Kidney (tissue), 14 donors: Measurements from ENCODE around the gene ALCAM. TPM values are rescaled to one million over a fixed set of nuclear protein-coding genes. Genes with fewer than 3 reads are reported as not detected.

Experiments used
- DNase-seq, 5 donors: peaks; one replicate each; pipeline ENCODE4 v3.0.0-alpha.2; 2013 to 2020
- FAIRE-seq: peaks from 2 replicates; lab custom pipeline; 2012; peaks lifted over from hg19 to GRCh38; lab: Jason Lieb, UNC
- H3K27ac ChIP-seq, 2 donors: one replicate each; pipeline ENCODE4 v1.7.0; 2013; ENCODE audit warnings: low read depth in 2 of 2, low read length in 2 of 2, inconsistent platforms in 1 of 2
- H3K27me3 ChIP-seq: one replicate; pipeline ENCODE4 v1.7.1; 2013; ENCODE audit warnings: low read length, inconsistent platforms; ENCODE audit not compliant: control insufficient read depth, insufficient read depth
- H3K36me3 ChIP-seq, 3 donors: one replicate each; pipeline versions ENCODE4 v1.7.0 to v1.7.1; 2013; ENCODE audit warnings: low read length in 3 of 3, control low read depth in 1 of 3, inconsistent platforms in 1 of 3; ENCODE audit not compliant: insufficient read depth in 3 of 3, control insufficient read depth in 2 of 3
- H3K4me1 ChIP-seq, 3 donors: one replicate each; pipeline versions ENCODE4 v1.7.0 to v1.7.1; 2013; ENCODE audit warnings: low read length in 3 of 3, inconsistent platforms in 1 of 3, low read depth in 1 of 3; ENCODE audit not compliant: control insufficient read depth in 2 of 3, insufficient read depth in 2 of 3
- H3K4me3 ChIP-seq, 3 donors: one replicate each; pipeline versions ENCODE4 v1.7.0 to v1.8.1; 2013; ENCODE audit warnings: low read length in 3 of 3, control low read depth in 1 of 3, inconsistent platforms in 1 of 3
- H3K9ac ChIP-seq, 3 donors: one replicate each; pipeline versions ENCODE4 v1.7.0 to v1.7.1; 2013; ENCODE audit warnings: low read length in 3 of 3, control low read depth in 1 of 3, inconsistent platforms in 1 of 3
- H3K9me3 ChIP-seq, 3 donors: one replicate each; pipeline versions ENCODE4 v1.7.0 to v1.7.1; 2013; ENCODE audit warnings: low read length in 3 of 3, control low read depth in 1 of 3, inconsistent platforms in 1 of 3; ENCODE audit not compliant: control insufficient read depth in 2 of 3, insufficient read depth in 1 of 3
- intact Hi-C: fragments of 100-400 bp; cut with DNase I; formaldehyde crosslinking; loops from one replicate; pipeline ENCODE4 v1.11.1; 2022
- polyA plus RNA-seq: library from polyadenylated mRNA; stranded (reverse); fragments of 350-450 nt; fragmentation: Illumina TruSeq; extraction: RNeasy Lipid Tissue Mini Kit (QIAGEN cat#74804); gene quantifications from one replicate; pipeline ENCODE4 v1.2.3, GENCODE V29; 2014; ENCODE audit warnings: low read depth, low replicate concordance; ENCODE audit not compliant: insufficient read depth
- total RNA-seq: library from RNA; stranded (reverse); fragmentation: NEBNext Ultra II Directional; extraction: Animal tissue kit (Norgen Biotek cat#: 25700); gene quantifications from one replicate; pipeline ENCODE4 v1.2.1, GENCODE V29; 2021
- TF ChIP-seq, protein P1 (sequence below): IDR thresholded peaks from 3 replicates; pipeline ENCODE4 v1.5.1; 2012; ENCODE audit warnings: mild to moderate bottlenecking, moderate library complexity, borderline replicate concordance; ENCODE audit not compliant: insufficient read depth; ENCODE audit errors: extremely low read depth
- donor health status: control.
- donor health status: control.
- donor health status: control.
- donor health status: control.
- donor health status: control.
- donor health status: DM: yes; HTN: yes; CAD: no.
- donor health status: Normal renal cell carcinoma (clear cell type).

ALCAM gene
- total and polyA plus RNA-seq, 2 donors from 2014 or later = 15.1 to 36.4 TPM

DNA sequence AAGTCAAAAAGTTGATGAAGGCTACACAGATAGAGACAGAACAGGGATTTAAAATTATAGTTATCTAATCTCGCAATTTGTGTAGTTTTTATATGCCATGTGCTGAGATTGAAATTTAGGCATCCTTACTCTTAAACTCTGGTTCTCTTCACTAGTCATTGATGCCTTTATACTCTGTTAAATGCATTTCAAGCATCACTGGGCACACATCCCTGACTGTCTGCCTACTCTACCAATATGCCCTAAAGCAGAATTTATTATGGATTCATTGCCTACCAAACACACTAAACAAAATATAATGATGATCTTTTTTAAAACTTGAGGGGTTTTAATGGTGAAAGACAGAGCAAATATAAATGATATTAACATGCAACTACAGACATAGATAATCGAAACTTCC lies 10.3 kb upstream of the ALCAM start:
- Histone ChIP-seq H3K4me1 (no peaks in the 10 kb centered on the region), H3K27me3 (no peaks in the 10 kb centered on the region), H3K27ac (no peak overlapping the region), H3K9me3 (no peaks in the 10 kb centered on the region), H3K4me3 (no peak overlapping the region), H3K9ac (no peak overlapping the region), H3K36me3 (no peaks in the 10 kb centered on the region)
- FAIRE-seq (no peak), DNase-seq (no peak)
- intact Hi-C loops = no loop called here
- TF ChIP-seq, protein P1, sequence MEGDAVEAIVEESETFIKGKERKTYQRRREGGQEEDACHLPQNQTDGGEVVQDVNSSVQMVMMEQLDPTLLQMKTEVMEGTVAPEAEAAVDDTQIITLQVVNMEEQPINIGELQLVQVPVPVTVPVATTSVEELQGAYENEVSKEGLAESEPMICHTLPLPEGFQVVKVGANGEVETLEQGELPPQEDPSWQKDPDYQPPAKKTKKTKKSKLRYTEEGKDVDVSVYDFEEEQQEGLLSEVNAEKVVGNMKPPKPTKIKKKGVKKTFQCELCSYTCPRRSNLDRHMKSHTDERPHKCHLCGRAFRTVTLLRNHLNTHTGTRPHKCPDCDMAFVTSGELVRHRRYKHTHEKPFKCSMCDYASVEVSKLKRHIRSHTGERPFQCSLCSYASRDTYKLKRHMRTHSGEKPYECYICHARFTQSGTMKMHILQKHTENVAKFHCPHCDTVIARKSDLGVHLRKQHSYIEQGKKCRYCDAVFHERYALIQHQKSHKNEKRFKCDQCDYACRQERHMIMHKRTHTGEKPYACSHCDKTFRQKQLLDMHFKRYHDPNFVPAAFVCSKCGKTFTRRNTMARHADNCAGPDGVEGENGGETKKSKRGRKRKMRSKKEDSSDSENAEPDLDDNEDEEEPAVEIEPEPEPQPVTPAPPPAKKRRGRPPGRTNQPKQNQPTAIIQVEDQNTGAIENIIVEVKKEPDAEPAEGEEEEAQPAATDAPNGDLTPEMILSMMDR = no peak

DNA sequence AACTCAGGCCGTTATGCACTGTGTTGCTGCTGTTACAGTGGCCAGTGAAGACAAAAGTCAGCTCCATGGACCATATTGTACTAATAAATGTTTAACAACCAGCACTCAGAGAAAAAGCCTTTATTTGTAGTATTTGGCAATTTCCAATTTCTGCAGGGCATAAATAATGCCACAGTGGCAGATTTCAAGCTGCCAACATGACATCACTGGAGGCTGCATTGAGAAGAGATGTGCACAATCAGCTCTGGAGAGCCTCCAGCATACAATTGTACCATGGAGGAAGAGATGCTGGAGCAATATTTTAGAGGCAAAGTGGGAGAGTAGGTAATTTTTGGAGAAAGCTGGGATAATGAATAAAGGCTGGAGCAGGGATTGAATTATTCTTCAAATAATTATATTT lies 9.7 kb upstream of the ALCAM start:
- intact Hi-C loops = no loop called here
- TF ChIP-seq, protein P1 = no peak
- no peak for DNase-seq
- no peaks in the 10 kb centered on the region for H3K4me1 ChIP-seq
- no peaks in the 10 kb centered on the region for H3K9me3 ChIP-seq
- no peak overlapping the region for H3K9ac ChIP-seq
- FAIRE-seq = no peak
- H3K27ac ChIP-seq = no peak overlapping the region
- no peaks in the 10 kb centered on the region for H3K27me3 ChIP-seq
- H3K36me3 ChIP-seq = no peaks in the 10 kb centered on the region
- H3K4me3 ChIP-seq = no peak overlapping the region

DNA sequence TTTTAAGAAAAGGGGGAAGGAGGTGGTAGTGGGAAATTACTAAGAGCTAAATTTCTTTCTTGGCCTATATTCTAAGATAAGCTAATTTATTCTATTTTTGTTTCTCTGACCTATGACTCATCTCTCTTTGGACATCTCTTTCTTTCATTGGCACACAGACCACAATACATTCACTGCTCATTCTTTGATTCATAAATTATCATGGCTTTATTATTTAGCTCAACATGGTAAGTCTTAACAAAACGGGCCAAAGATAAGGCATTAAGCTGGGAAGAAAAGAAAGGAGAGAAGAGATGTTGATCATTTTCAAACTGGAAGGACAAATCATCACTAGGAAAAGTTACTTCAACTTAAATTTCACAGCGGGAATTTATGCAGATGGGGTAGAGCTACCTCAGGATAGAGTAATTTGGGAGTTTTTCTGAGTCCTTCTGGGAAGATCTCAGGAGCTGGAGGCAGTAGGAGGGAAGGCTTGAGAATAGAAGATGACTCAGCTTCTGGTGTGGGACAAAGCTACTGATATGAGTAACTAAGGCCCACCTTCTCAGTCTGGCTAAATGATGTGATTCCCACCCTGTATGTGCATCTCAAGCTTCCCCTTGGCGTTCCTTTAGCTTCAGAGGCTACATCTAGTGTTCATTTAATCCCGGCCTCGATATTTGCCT lies 7.5 kb upstream of the ALCAM start:
- Histone ChIP-seq H3K9me3 (no peaks in the 10 kb centered on the region), H3K4me3 (no peak overlapping the region), H3K36me3 (no peaks in the 10 kb centered on the region), H3K27ac (no peak overlapping the region), H3K4me1 (no peaks in the 10 kb centered on the region), H3K27me3 (no peaks in the 10 kb centered on the region), H3K9ac (no peak overlapping the region)
- FAIRE-seq (no peak), DNase-seq (no peak)
- TF ChIP-seq, protein P1 = no peak
- intact Hi-C loops = no loop called here

DNA sequence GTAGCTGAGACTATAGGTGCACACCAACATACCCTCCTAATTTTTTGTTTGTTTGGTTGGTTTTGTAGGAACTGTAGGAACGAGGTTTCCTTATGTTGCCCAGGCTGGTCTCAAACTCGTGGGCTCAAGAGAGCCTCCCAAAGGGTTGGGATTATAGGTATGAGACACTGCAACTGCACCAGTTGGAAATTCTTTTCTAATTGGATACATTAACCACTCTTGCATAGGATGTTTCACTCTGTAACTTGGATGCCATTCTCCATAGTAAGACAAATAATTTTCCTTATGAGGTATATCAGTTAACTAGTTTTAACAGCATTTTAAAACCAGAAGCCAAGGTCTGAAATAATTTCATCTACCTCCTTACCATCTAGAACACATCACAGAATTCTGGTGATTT lies 6.7 kb upstream of the ALCAM start:
- Histone ChIP-seq H3K9me3 (no peaks in the 10 kb centered on the region), H3K27ac (no peak overlapping the region), H3K36me3 (no peaks in the 10 kb centered on the region), H3K4me3 (no peak overlapping the region), H3K27me3 (no peaks in the 10 kb centered on the region), H3K4me1 (peaks cover 0 to 3% (median 0%) of the 10 kb centered on the region in 3 donors), H3K9ac (no peak overlapping the region)
- DNase-seq (no peak), FAIRE-seq (no peak)
- intact Hi-C loops = no loop called here
- TF ChIP-seq, protein P1 = no peak
